HK-2 (cell line): ENCODE measurements around the gene ABHD2.
"Not testable (repeated sequence)": the region's sequence is repeated elsewhere in the genome, so short reads cannot be mapped to it uniquely, and the experiment has no call there.

Source experiments
- DNase-seq: peaks from one replicate; pipeline ENCODE4 v3.0.0-alpha.2; 2018; ENCODE audit not compliant: unreplicated experiment

The ABHD2 gene

DNA sequence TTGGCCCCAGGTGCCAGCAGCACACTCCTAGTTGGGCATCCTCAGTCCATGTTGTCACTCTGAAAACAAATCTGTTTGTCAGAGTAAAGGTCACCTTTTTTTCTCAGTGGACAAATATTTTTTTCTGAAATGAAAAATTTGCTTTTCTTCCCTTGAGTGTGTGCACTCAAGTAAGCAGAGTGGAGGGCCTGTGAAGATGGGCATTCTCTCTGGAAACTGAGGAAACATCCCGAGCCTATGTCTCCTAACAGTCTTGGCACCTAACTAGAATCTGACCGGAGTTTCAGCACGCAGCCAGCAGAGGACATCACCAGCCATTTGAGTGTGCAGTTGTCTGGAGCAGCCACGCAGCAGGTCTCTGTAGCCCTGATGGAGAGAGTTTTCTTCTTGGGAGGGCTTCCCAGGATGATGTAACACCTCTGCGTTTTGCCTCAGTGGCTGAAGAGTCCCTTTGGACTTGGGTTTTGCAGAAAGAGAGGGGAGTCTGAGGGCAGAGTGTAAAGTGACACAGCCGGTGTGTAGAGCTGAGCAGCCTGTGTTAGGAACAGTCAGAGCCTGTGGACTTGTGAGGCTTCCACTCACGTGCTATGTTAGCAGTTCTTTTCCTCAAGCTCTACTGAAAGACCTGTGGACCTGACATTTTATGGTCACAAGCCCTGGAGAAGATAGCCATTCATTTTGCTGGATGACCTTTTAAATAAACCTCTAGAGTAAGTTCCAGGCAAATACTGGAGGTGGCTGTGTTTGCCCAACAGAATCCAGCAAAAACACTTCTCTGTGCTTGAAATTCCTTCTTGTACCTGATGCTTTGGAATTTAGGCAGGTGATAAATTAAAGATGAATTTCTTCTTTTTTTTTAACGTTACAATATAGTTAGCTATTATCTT, 51.6 kb downstream of the ABHD2 start:
- no peak for DNase-seq

DNA sequence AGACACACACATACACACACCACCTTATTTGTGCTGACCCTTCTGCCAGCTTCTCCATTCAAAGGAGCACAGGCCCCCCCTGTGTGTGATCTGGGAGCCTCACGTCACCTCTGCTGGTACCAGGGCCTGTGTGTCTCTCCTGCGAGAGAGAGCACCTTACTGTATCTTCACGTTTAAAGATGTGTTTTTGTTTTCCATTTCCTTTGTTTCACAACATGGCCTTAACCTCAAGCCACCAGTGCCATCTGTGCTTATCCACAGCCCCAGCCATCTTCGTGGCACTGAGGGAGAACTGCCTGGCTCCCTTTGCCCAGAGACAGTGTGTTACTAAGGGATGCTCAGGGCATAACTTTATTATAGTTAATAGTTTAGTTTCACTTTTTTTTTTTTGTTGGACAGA, 52.3 kb downstream of the ABHD2 start:
- no peak for DNase-seq

DNA sequence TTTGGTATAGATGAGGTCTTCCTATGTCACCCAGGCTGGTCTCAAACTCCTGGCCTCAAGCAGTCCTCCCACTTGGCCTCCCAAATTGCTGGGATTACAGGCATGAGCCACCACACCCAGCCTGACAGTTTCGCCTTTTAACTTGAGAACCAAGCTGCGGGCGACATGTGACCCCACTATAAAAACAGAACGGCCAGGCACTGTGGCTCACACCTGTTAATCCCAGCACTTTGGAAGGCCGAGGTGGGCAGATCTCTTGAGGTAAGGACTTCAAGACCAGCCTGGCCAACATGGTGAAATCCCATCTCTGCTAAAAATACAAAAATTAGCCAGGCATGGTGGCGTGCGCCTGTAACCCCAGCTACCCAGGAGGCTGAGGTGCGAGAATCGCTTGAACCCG, 52.9 kb downstream of the ABHD2 start:
- DNase-seq, result not testable (repeated sequence)

GRCh38 chr15:89141885-89142284, 53.6 kb downstream of the ABHD2 start:
- no peak for DNase-seq

DNA sequence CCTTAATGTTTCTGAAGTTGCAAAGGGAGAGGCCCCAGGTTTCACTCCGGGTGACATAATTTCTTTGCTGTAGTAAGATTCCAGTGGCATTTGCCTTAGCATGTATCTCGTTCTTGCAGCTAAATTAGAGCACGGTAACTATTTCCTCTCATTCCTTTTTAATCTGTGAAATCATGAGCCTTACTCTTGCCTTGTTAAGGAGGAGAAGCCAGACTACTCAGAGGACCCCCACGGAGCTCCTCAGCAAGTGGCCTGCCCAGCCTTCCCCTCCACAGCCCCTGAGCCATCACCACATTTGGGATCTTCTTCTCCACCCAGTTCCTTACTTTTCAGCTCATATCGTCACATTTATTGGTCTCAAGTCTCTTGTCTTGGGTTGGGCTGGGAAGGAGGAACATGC, 54.2 kb downstream of the ABHD2 start:
- no peak for DNase-seq

GRCh38 chr15:89143503-89144162, 55.4 kb downstream of the ABHD2 start:
- no peak for DNase-seq

DNA sequence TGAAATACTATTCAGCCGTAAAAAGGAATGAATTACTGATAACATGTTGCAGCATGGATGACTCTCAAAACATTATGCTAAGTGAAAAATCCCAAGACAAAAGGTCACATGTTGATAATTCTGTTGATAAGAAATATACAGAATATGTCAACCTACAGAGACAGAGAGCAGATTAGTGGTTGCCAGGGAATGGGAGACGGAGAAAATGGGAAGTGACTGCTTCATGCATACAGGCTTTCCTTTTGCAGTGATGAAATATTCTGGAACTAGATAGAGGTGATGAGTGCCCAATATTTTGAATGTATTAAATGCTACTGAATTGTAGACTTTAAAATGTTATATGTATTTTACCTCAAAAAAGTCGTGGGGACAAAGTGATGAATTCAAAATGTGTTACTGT, 56.2 kb downstream of the ABHD2 start:
- DNase-seq, result no peak

DNA sequence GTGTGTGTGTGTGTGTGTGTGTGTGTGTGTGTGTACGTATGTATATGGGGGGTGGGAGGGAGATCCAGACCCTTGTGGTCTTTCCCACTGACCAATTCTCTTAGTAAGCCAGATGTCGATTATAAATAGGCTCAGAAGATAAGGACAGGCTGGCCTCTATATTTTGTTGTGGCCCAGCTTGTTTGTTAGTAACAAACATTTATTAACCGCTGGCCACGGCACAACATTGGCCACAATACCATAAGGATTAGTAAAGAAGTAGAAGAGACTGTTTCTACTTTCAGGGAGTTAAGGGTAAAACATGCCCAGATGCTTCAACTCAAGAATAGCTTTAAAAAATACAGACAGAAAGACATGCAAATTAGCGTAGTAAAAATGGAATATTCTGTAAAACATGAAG, 58.1 kb downstream of the ABHD2 start:
- no peak for DNase-seq

- DNase-seq, result no peak
These were observed 59.9 kb downstream of the ABHD2 start for GRCh38 chr15:89148126-89148525.

- no peak for DNase-seq
These were observed 61.3 kb downstream of the ABHD2 start for GRCh38 chr15:89149501-89150101.

- DNase-seq, result no peak
These were observed 62.0 kb downstream of the ABHD2 start for GRCh38 chr15:89150287-89150686.

- DNase-seq, result no peak
These were observed 62.8 kb downstream of the ABHD2 start for GRCh38 chr15:89150762-89151664.

DNA sequence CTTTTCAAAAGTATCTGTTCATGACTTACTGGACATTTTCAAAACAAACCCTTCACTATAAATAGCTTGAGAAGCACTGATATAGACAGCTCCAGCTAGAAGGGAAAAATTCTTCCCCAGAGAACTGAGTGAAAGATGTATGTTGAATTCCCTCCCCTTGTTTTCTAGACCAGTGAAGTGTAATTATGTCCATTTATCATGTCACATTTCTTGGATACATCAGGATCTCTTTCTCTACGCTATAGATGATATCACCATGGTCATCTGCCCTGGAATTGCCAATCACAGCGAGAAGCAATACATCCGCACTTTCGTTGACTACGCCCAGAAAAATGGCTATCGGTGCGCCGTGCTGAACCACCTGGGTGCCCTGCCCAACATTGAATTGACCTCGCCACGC, 66.9 kb downstream of the ABHD2 start:
- DNase-seq, result no peak

DNA sequence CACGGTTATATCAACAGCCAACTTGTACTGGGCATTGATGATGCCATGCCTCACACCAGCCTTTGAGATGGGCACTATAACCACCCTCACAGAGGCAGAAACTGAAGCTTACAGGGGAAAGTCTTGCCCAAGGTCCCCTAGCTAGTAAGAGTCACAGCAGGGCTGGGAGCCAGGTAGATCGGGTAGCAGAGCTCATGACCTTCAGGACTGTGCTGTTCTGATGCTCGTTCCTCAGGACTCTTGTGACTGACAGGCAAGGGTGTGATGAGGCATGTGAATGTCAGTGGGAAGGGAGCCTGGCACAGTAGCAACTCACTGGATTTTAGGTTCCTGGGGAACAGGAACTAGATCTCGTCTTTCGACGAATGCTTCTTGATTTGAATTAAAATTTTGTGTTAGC, 67.4 kb downstream of the ABHD2 start:
- no peak for DNase-seq

- DNase-seq, result no peak
These were observed 68.8 kb downstream of the ABHD2 start for GRCh38 chr15:89157061-89157460.

DNA sequence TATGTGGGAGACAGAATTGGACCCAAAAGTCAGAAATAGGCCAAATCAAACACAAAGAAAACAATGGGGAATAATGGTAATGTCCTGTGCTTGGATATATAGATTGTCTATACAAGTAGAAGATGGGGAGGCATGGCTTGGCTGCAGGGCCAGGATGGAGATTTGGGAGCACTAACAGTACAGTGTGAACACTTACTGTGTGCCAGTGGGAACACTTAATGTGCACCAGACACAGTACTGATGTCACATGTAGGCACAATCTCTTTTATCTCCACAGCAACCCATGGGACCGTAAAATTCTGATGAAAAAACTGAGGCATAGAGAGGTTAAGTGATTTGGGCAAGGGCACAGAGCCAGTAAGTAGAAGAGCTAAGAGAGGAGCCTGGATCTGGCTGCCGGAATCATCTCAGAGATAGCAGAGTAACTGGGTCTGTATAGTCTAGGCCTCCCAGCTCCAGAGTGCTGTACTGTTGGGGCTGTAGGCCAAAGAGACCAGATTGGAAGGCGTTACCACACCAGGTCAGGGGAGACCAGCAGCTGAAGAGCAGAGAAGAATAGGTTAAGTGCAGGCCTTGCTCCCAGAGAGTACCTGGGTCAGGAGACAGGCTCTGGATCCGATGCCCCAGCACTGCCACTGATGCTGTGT, 69.8 kb downstream of the ABHD2 start:
- no peak for DNase-seq

- no peak for DNase-seq
These were observed 73.4 kb downstream of the ABHD2 start for GRCh38 chr15:89161666-89162065.

DNA sequence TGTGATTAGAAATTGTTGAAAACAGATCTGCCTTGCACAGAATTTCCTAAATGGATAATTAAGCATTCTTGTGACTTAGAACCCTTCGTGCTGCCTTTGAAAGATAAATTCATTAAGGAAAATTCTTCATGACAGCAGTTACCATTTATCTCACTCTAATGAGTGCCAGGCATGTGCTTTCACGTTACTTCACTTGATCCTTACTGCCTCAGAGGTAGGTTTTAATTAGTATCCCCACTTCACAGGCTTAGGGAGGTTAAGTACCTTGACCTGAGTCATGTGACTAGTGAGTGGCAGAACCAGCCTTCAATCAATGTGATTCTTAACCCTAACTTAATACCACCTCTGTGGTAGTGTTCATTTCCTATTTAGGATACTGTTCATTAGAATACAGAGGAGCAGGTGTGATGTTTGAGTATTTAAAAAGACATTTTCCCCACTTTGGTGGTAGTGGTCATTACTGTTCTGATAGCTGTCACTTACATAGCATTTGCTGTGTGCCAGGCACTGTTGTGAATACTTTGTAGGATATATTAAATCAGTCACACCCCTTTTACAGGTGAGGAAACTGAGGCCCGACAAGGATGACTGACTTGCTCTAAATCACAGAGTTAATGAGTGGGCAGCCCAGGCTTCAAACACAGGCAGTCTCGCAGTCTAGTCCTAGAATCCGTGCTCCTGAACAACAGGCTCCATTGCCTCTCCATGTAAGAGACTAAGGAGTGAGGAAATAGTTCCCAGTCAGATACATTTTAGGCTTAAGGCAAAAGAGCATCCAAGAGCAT, 75.2 kb downstream of the ABHD2 start:
- DNase-seq, result no peak

- DNase-seq, result no peak
These were observed 76.5 kb downstream of the ABHD2 start for GRCh38 chr15:89164712-89165211.

GRCh38 chr15:89165677-89166076, 77.4 kb downstream of the ABHD2 start:
- no peak for DNase-seq
